Measurements from ENCODE around the gene CCDC157.

DNA sequence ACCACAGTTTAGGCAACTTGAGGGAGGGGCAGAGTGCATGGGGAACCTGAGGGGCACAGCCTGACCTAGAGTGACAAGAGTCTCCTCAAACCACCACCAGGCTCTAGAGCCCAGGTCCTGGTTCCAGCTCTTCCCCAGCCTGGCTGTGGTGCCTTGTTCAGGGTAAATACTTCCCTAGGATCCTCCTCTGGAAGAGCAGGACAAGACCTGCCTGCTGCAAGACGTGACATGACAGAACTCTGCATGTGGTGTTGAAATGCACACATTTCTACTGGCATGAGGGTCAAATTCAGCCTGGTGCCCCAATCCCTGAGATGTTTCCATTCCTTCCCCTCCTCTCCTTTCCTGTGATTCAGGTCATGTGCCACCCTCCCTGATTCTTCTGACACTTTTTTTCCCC, 43.4 kb downstream of the CCDC157 start:
- TF ChIP-seq POLR2A (IDR thresholded peaks at IDR 0.05) = no peak
- TF ChIP-seq, protein P1, sequence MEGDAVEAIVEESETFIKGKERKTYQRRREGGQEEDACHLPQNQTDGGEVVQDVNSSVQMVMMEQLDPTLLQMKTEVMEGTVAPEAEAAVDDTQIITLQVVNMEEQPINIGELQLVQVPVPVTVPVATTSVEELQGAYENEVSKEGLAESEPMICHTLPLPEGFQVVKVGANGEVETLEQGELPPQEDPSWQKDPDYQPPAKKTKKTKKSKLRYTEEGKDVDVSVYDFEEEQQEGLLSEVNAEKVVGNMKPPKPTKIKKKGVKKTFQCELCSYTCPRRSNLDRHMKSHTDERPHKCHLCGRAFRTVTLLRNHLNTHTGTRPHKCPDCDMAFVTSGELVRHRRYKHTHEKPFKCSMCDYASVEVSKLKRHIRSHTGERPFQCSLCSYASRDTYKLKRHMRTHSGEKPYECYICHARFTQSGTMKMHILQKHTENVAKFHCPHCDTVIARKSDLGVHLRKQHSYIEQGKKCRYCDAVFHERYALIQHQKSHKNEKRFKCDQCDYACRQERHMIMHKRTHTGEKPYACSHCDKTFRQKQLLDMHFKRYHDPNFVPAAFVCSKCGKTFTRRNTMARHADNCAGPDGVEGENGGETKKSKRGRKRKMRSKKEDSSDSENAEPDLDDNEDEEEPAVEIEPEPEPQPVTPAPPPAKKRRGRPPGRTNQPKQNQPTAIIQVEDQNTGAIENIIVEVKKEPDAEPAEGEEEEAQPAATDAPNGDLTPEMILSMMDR (IDR thresholded peaks at IDR 0.05 in 4 of 5, conservative IDR thresholded peaks at IDR 0.05 in 1 of 5) = no peak

Measured in gastrocnemius medialis (tissue), 4 donors.